ENCODE data around the gene TMSB10. TPM values are rescaled to one million over a fixed set of nuclear protein-coding genes. Genes with fewer than 3 reads are reported as not detected.

Gene TMSB10
- total RNA-seq, 2 experiments from 2014 or later = 869 to 1,901 TPM

DNA sequence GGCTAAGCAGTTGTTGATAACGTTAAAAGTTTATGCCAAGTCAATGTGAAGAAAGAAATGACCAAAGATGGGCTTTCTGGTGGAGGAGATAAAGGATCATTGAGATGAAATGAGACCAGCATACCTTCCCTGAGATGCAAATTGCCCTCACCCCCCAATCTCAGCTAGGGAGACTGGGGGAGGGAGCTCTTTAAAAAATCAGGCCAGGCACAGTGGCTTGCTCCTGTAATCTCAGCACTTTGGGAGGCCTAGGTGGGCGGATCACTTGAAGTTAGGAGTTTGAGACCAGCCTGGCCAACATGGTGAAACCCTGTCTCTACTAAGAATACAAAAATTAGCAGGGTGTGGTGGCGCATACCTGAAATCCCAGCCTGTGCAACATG, 34.6 kb downstream of the TMSB10 start:
- BruUV-seq (replicated peaks) = TSS peak; percentile 80
- H3K79me2 ChIP-seq (ENCODE audit: insufficient read depth, low read depth, low read length) = no peaks in the 10 kb centered on the region
- no peaks in the 10 kb centered on the region for H3K9me2 ChIP-seq (ENCODE audit: insufficient read depth, low read length)
- H3K36me3 ChIP-seq (ENCODE audit: insufficient read depth, low read length) = 0 out of 2 replicates have a peak, but pooled peaks cover 4% of the 10 kb centered on the region
- peak overlapping the region; percentile 60 for H3K4me2 ChIP-seq (ENCODE audit: low read length)
- H3K9me3 ChIP-seq (ENCODE audit: low read length) = no peaks in the 10 kb centered on the region
- CTCF ChIA-PET (ENCODE audit: unreplicated experiment) = interaction anchor here (1.6 to 2.3 kb wide), 2 partner anchors 14 to 51 kb away, joined by 4 to 11 read pairs; no protein-coding TSS in a partner anchor
- intact Hi-C loops (cut with micrococcal nuclease; ENCODE audit: unreplicated experiment) = no loop called here
- peaks cover 54% of the 10 kb centered on the region for H3K4me1 ChIP-seq (ENCODE audit: insufficient read depth, low read length, poor library complexity, severe bottlenecking)
- H2AFZ ChIP-seq (ENCODE audit: low read length) = peak overlapping the region; percentile 61
- peak overlapping the region; percentile 31 for H3K4me3 ChIP-seq (ENCODE audit: low read depth, low read length, poor library complexity, severe bottlenecking)
- no peaks in the 10 kb centered on the region for H4K20me1 ChIP-seq (ENCODE audit: insufficient read depth, low read length)
- POLR2A ChIA-PET = interaction anchor here (0.5 to 10.8 kb wide), 20 partner anchors 9 to 626 kb away, joined by 3 to 107 read pairs (median 5); partner anchors contain the start of genes KCMF1, MAT2A and TMSB10
- peak overlapping the region; percentile 80 for H3K27ac ChIP-seq (ENCODE audit: low read depth, low read length, poor library complexity, severe bottlenecking)
- TF ChIP-seq, protein P1, sequence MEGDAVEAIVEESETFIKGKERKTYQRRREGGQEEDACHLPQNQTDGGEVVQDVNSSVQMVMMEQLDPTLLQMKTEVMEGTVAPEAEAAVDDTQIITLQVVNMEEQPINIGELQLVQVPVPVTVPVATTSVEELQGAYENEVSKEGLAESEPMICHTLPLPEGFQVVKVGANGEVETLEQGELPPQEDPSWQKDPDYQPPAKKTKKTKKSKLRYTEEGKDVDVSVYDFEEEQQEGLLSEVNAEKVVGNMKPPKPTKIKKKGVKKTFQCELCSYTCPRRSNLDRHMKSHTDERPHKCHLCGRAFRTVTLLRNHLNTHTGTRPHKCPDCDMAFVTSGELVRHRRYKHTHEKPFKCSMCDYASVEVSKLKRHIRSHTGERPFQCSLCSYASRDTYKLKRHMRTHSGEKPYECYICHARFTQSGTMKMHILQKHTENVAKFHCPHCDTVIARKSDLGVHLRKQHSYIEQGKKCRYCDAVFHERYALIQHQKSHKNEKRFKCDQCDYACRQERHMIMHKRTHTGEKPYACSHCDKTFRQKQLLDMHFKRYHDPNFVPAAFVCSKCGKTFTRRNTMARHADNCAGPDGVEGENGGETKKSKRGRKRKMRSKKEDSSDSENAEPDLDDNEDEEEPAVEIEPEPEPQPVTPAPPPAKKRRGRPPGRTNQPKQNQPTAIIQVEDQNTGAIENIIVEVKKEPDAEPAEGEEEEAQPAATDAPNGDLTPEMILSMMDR (conservative IDR thresholded peaks at IDR 0.05; ENCODE audit: low read length) = no peak
- no peak for TF ChIP-seq EZH2phosphoT487 (IDR thresholded peaks at IDR 0.05; ENCODE audit: borderline replicate concordance, low read depth, low read length)
- peak; percentile 31 for DNase-seq (ENCODE audit: low spot score)

DNA sequence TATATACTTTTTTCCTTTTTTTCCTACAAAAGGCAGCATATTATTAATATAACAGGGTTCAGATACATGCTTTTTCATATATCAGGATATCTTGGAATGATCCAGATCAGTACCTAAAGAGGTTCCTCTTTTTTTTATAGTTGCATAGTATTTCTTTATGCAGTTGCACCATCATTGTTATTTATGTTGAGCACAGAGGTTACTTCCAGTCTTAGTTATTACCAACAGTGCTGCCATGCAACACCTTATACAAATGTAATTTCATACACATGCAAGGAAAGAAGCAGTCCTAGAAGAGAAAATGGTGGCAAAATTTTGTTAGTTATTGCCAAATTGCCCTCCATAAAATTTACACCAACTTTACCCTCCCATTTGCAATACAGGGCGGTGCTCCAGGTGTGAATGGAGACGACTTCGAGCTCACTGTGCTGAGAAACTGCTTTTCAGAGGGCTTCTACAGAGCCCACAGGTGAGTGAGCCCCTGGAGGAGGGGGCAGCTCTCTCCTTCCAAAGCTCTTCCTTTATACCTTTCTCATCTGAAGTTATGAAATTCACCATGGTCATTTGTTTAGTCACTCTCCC, 35.5 kb downstream of the TMSB10 start:
- Histone ChIP-seq H4K20me1 (ENCODE audit: insufficient read depth, low read length) (no peaks in the 10 kb centered on the region), H2AFZ (ENCODE audit: low read length) (no peak overlapping the region), H3K36me3 (ENCODE audit: insufficient read depth, low read length) (0 out of 2 replicates have a peak, but pooled peaks cover 4% of the 10 kb centered on the region), H3K4me2 (ENCODE audit: low read length) (0 out of 2 replicates have a peak overlapping the region, but pooled peaks have one; percentile 4), H3K9me3 (ENCODE audit: low read length) (no peaks in the 10 kb centered on the region), H3K4me1 (ENCODE audit: insufficient read depth, low read length, poor library complexity, severe bottlenecking) (peaks cover 62% of the 10 kb centered on the region), H3K27ac (ENCODE audit: low read depth, low read length, poor library complexity, severe bottlenecking) (peak overlapping the region; percentile 6), H3K9me2 (ENCODE audit: insufficient read depth, low read length) (no peaks in the 10 kb centered on the region), H3K79me2 (ENCODE audit: insufficient read depth, low read depth, low read length) (no peaks in the 10 kb centered on the region), H3K4me3 (ENCODE audit: low read depth, low read length, poor library complexity, severe bottlenecking) (no peak overlapping the region)
- intact Hi-C loops (cut with micrococcal nuclease; ENCODE audit: unreplicated experiment) = no loop called here
- TF ChIP-seq EZH2phosphoT487 (IDR thresholded peaks at IDR 0.05; ENCODE audit: borderline replicate concordance, low read depth, low read length) = no peak
- TF ChIP-seq, protein P1 (conservative IDR thresholded peaks at IDR 0.05; ENCODE audit: low read length) = no peak
- ChIA-PET CTCF (ENCODE audit: unreplicated experiment) (interaction anchor here (0.5 to 2.3 kb wide), 4 partner anchors 15 to 158 kb away, joined by 3 to 11 read pairs (median 4); no protein-coding TSS in a partner anchor), POLR2A (interaction anchor here (0.6 to 10.8 kb wide), 5 partner anchors 8 to 42 kb away, joined by 4 to 107 read pairs (median 9); partner anchors contain the start of gene KCMF1)
- DNase-seq (ENCODE audit: low spot score) = no peak
- no TSS peak for BruUV-seq (replicated peaks)

DNA sequence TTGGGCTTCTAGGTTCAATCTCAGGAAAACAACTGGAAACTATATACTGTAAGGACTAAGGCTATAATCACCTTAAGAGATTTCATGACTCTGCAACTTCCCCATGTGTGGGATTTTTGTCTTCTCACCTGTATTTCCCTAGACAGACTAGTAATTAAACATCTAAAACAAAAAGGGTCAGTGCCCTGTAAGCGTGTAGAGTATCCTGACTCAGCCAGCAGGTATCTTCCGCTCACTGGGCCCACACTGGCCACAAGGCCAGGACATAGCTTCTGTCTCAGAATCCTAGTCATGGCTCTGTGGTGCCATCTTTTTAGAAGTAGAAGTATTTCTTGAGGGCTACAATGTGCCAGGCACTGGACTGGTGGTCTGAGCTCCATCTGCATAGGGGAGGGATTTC, 36.7 kb downstream of the TMSB10 start:
- ChIA-PET POLR2A (interaction anchor here (1.1 to 10.8 kb wide), 4 partner anchors 9 to 28 kb away, joined by 4 to 107 read pairs (median 5); partner anchors contain the start of gene KCMF1), CTCF (ENCODE audit: unreplicated experiment) (no interaction called here)
- TF ChIP-seq EZH2phosphoT487 (IDR thresholded peaks at IDR 0.05; ENCODE audit: borderline replicate concordance, low read depth, low read length) = no peak
- TF ChIP-seq, protein P1 (conservative IDR thresholded peaks at IDR 0.05; ENCODE audit: low read length) = no peak
- DNase-seq (ENCODE audit: low spot score) = no peak
- Histone ChIP-seq H2AFZ (ENCODE audit: low read length) (no peak overlapping the region; the same call in 1 of the 2 replicates), H3K9me3 (ENCODE audit: low read length) (no peaks in the 10 kb centered on the region), H3K4me1 (ENCODE audit: insufficient read depth, low read length, poor library complexity, severe bottlenecking) (peaks cover 74% of the 10 kb centered on the region), H3K36me3 (ENCODE audit: insufficient read depth, low read length) (0 out of 2 replicates have a peak, but pooled peaks cover 4% of the 10 kb centered on the region), H3K9me2 (ENCODE audit: insufficient read depth, low read length) (no peaks in the 10 kb centered on the region), H3K4me2 (ENCODE audit: low read length) (peak overlapping the region; percentile 49), H3K79me2 (ENCODE audit: insufficient read depth, low read depth, low read length) (no peaks in the 10 kb centered on the region), H3K4me3 (ENCODE audit: low read depth, low read length, poor library complexity, severe bottlenecking) (no peak overlapping the region), H4K20me1 (ENCODE audit: insufficient read depth, low read length) (no peaks in the 10 kb centered on the region), H3K27ac (ENCODE audit: low read depth, low read length, poor library complexity, severe bottlenecking) (peak overlapping the region; percentile 56)
- intact Hi-C loops (cut with micrococcal nuclease; ENCODE audit: unreplicated experiment) = no loop called here
- BruUV-seq (replicated peaks) = no TSS peak
